K562 (cell line): ENCODE measurements around the gene ARHGEF1. TPM values are rescaled to one million over a fixed set of nuclear protein-coding genes. Genes with fewer than 3 reads are reported as not detected.

ENCODE experiments used
- ATAC-seq: fragments of 200-7000 bp; cut with Tn5 transposase; 3 replicates; pipeline ENCODE4 v1.9.1; 2020; ENCODE audit warnings: moderate library complexity
- BruUV-seq: library from RNA; stranded (reverse); fragments of 400-500 nt; replicated peaks from 2 replicates; lab custom pipeline; 2021; lab: Mats Ljungman, UMichigan
- CTCF ChIA-PET: fragments of 300-600 bp; formaldehyde crosslinking; extraction: SDS; loops from one replicate; lab custom pipeline; 2021; ENCODE audit warnings: low intra/inter-chr PET ratio; lab: Yijun Ruan, JAX
- POLR2A ChIA-PET: fragments of 300-600, 350-650 bp; sonication (Branson Sonifier 250); formaldehyde crosslinking; extraction: SDS; loops from one replicate; lab custom pipeline; 2021; ENCODE audit warnings: antibody characterized with exemption, inconsistent platforms; lab: Yijun Ruan, JAX
- DNase-seq, 4 experiments: peaks; one replicate each; pipeline versions ENCODE4 v3.0.0 to v3.0.0-alpha.2; 2011 to 2018; ENCODE audit warnings: low spot score in 3 of 4, mixed read lengths in 3 of 4; ENCODE audit errors: extremely low read depth in 1 of 4
- FAIRE-seq: peaks from 2 replicates; lab custom pipeline; 2011; peaks lifted over from hg19 to GRCh38; lab: Jason Lieb, UNC
- H2AFZ ChIP-seq: 2 replicates; pipeline ENCODE4 v1.6.0; 2011; ENCODE audit warnings: low read depth, low read length, control low read depth, inconsistent platforms
- H3K27ac ChIP-seq: fragments of 200-600 bp; 3 replicates; pipeline ENCODE4 v1.8.0; 2011; ENCODE audit warnings: low read depth, mild to moderate bottlenecking, control low read depth, inconsistent platforms, low read length, moderate library complexity, mixed read lengths; ENCODE audit errors: extremely low read depth
- H3K27me3 ChIP-seq, 2 experiments: fragments of 300-600 bp in 1 of 2; 2 replicates in 1 of 2; 3 replicates in 1 of 2; pipeline versions ENCODE4 v1.6.0 to v1.8.0; 2011; ENCODE audit warnings: inconsistent platforms in 2 of 2, low read length in 2 of 2, mild to moderate bottlenecking in 1 of 2, mixed read lengths in 1 of 2, moderate library complexity in 1 of 2; ENCODE audit not compliant: control insufficient read depth in 2 of 2, insufficient read depth in 2 of 2
- H3K36me3 ChIP-seq: fragments of 300-600 bp; 3 replicates; pipeline ENCODE4 v1.8.0; 2011; ENCODE audit warnings: mild to moderate bottlenecking, low read length, inconsistent platforms; ENCODE audit not compliant: control insufficient read depth, insufficient read depth
- H3K4me1 ChIP-seq, 2 experiments: fragments of 200-600 bp in 1 of 2; replicated peaks in 1 of 2; 2 replicates in 1 of 2; 3 replicates in 1 of 2; pipeline versions ENCODE4 v1.5.1 to v1.8.0; 2011; ENCODE audit warnings: inconsistent platforms in 2 of 2, low read length in 2 of 2, mild to moderate bottlenecking in 1 of 2, mixed read lengths in 1 of 2, moderate library complexity in 1 of 2; ENCODE audit not compliant: control insufficient read depth in 2 of 2, insufficient read depth in 2 of 2
- H3K4me2 ChIP-seq: 2 replicates; pipeline ENCODE4 v1.6.1; 2011; ENCODE audit warnings: low read length, control low read depth, inconsistent platforms, mixed read lengths; ENCODE audit not compliant: insufficient read depth
- H3K4me3 ChIP-seq: fragments of 200-600 bp; sonication (generic), shearing (Covaris generic); 2 replicates; pipeline ENCODE4 v1.5.1; 2016; ENCODE audit warnings: control low read depth, inconsistent platforms
- H3K79me2 ChIP-seq: fragments of 200-600 bp; 3 replicates; pipeline ENCODE4 v1.8.0; 2011; ENCODE audit warnings: low read length, inconsistent platforms; ENCODE audit not compliant: control insufficient read depth, insufficient read depth
- H3K9ac ChIP-seq, 2 experiments: 2 replicates each; pipeline versions ENCODE4 v1.6.0 to v1.6.1; 2011; ENCODE audit warnings: low read depth in 2 of 2, low read length in 2 of 2, control low read depth in 1 of 2, inconsistent platforms in 1 of 2, mild to moderate bottlenecking in 1 of 2, mixed read lengths in 1 of 2; ENCODE audit not compliant: insufficient read depth in 1 of 2
- H3K9me1 ChIP-seq: one replicate; pipeline ENCODE4 v1.6.0; 2011; ENCODE audit warnings: inconsistent platforms, mild to moderate bottlenecking, low read length, moderate library complexity; ENCODE audit not compliant: control insufficient read depth, insufficient read depth
- H3K9me3 ChIP-seq: replicated peaks from 2 replicates; pipeline ENCODE4 v1.5.1; 2011; ENCODE audit warnings: low read depth, low read length, inconsistent platforms; ENCODE audit not compliant: control insufficient read depth, insufficient read depth
- H4K20me1 ChIP-seq: replicated peaks from 2 replicates; pipeline ENCODE4 v1.6.1; 2011; ENCODE audit warnings: low read length, inconsistent platforms, mixed read lengths; ENCODE audit not compliant: control insufficient read depth, insufficient read depth
- ADNP ChIP-seq: fragments of 200-800 bp; sonication (Bioruptor generic); IDR thresholded peaks from 2 replicates; pipeline ENCODE4 v1.6.1; 2016; ENCODE audit warnings: missing genetic modification characterization, missing compliant biosample characterization
- BCOR ChIP-seq: fragments of 450-650 bp; IDR thresholded peaks from 2 replicates; pipeline ENCODE4 v1.6.1; 2016
- CBX1 ChIP-seq: sonication (generic); IDR thresholded peaks from 2 replicates; pipeline ENCODE4 v1.6.1; 2016; ENCODE audit warnings: antibody characterized with exemption, low read depth, mild to moderate bottlenecking
- CBX3 ChIP-seq, 2 experiments: IDR thresholded peaks; 1 replicate in 1 of 2; 2 replicates in 1 of 2; pipeline ENCODE4 v1.6.1; 2012; ENCODE audit warnings: inconsistent platforms in 2 of 2, low read length in 2 of 2, borderline replicate concordance in 1 of 2, control low read depth in 1 of 2
- KDM1A ChIP-seq, 2 experiments: fragments of 450-650 bp; IDR thresholded peaks; 2 replicates each; pipeline ENCODE4 v1.6.1; 2016; ENCODE audit warnings: mild to moderate bottlenecking in 2 of 2
- LCOR ChIP-seq: sonication (generic); formaldehyde crosslinking; IDR thresholded peaks from 2 replicates; pipeline ENCODE4 v1.8.0; 2022; ENCODE audit warnings: mild to moderate bottlenecking, missing genetic modification reagents
- NCOA2 ChIP-seq, 2 experiments: fragments of 450-650 bp; IDR thresholded peaks; 2 replicates each; pipeline ENCODE4 v1.6.1; 2018; ENCODE audit warnings: mild to moderate bottlenecking in 2 of 2, moderate library complexity in 1 of 2; ENCODE audit not compliant: partially characterized antibody in 2 of 2
- PTBP1 ChIP-seq: fragments of 200-400 bp; formaldehyde crosslinking; IDR thresholded peaks from 2 replicates; pipeline ENCODE4 v1.6.1; 2017; ENCODE audit warnings: low read depth, low read length
- RCOR1 ChIP-seq, 2 experiments: IDR thresholded peaks; 2 replicates each; pipeline ENCODE4 v1.6.1; 2012; ENCODE audit warnings: low read depth in 2 of 2, low read length in 2 of 2, borderline replicate concordance in 1 of 2, improper control_type of control experiment in 1 of 2
- SMARCA5 ChIP-seq: fragments of 450-650 bp; IDR thresholded peaks from 2 replicates; pipeline ENCODE4 v1.6.1; 2016
- TAF9B ChIP-seq: fragments of 450-650 bp; IDR thresholded peaks from 2 replicates; pipeline ENCODE4 v1.6.1; 2018; ENCODE audit warnings: mild to moderate bottlenecking; ENCODE audit not compliant: partially characterized antibody
- TOE1 ChIP-seq, 2 experiments: fragments of 450-650 bp in 1 of 2; sonication (generic) in 1 of 2; formaldehyde crosslinking in 1 of 2; IDR thresholded peaks; 2 replicates each; pipeline versions ENCODE4 v1.7.1 to v1.8.0; 2016 to 2022; ENCODE audit warnings: borderline replicate concordance in 2 of 2, mild to moderate bottlenecking in 2 of 2, antibody characterized with exemption in 1 of 2, inconsistent platforms in 1 of 2, low read depth in 1 of 2, missing genetic modification reagents in 1 of 2, moderate library complexity in 1 of 2
- ZBTB7A ChIP-seq: IDR thresholded peaks from 2 replicates; pipeline ENCODE4 v1.6.1; 2011; ENCODE audit warnings: low read depth, mild to moderate bottlenecking, low read length, moderate library complexity, borderline replicate concordance; ENCODE audit not compliant: control insufficient read depth
- ZC3H11A ChIP-seq: IDR thresholded peaks from 2 replicates; pipeline ENCODE4 v1.6.1; 2012; ENCODE audit warnings: low read depth, low read length, improper control_type of control experiment
- ZNF274 ChIP-seq: IDR thresholded peaks from 2 replicates; pipeline ENCODE4 v1.6.1; 2011; ENCODE audit warnings: low read depth, mild to moderate bottlenecking, low read length, moderate library complexity, borderline replicate concordance
- WGBS: fragments of 100-300 bp; shearing (Covaris generic); methylation state at CpG from one replicate; pipeline ENCODE4 v1.1.6; 2016; ENCODE audit warnings: low coverage, mixed read lengths; ENCODE audit not compliant: insufficient coverage; ENCODE audit errors: missing lambda C conversion rate; 5-methylcytosine and 5-hydroxymethylcytosine counted together
- in situ Hi-C: fragments of 300-500 bp; cut with MboI; formaldehyde crosslinking; loops from 4 replicates; pipeline ENCODE4 v1.15.0; 2018; ENCODE audit warnings: inconsistent platforms, mixed read lengths
- intact Hi-C: fragments of 100-400 bp; cut with micrococcal nuclease; formaldehyde crosslinking; loops from 2 replicates; pipeline ENCODE4 v1.14.2; 2022
- polyA plus RNA-seq, 8 experiments: library from polyadenylated mRNA; depleted of rRNA in 4 of 8; stranded (reverse) in 5 of 8; unstranded in 3 of 8; fragments of >200 nt; fragmentation: Nextera tagmentation in 2 of 8; fragmentation: Illumina TruSeq in 1 of 8; extraction: Ambion mirVana in 2 of 8; extraction: Trizol in 1 of 8; gene quantifications; 2 replicates each; pipeline versions ENCODE4 v1.2.1 to v1.2.3, GENCODE V29; 2011 to 2014; ENCODE audit warnings: inconsistent platforms in 1 of 8, missing spikeins in 1 of 8
- total RNA-seq, 7 experiments: library from RNA; depleted of rRNA in 6 of 7; stranded (reverse); fragments of >200 nt in 6 of 7; fragmentation: Illumina TruSeq in 2 of 7; extraction: Trizol in 2 of 7; gene quantifications; 2 replicates each; pipeline versions ENCODE4 v1.2.1 to v1.2.3, GENCODE V29; 2011 to 2021; ENCODE audit warnings: low replicate concordance in 1 of 7
- TF ChIP-seq, protein P1 (sequence below): fragments of 250-450 bp; sonication (Bioruptor Pico); IDR thresholded peaks from 2 replicates; pipeline ENCODE4 v1.5.0; 2021; ENCODE audit warnings: mild to moderate bottlenecking, moderate library complexity
- TF ChIP-seq, protein P2 (sequence below): sonication (generic); formaldehyde crosslinking; IDR thresholded peaks from 2 replicates; pipeline ENCODE4 v1.8.1; 2023; ENCODE audit warnings: mild to moderate bottlenecking, missing genetic modification reagents

ARHGEF1 gene
- total and polyA plus RNA-seq, 9 of the 15 experiments (the other 6 are each of a cell fraction or from before 2014, with no cell fraction given), result 1.9 to 149 (median 29.8) TPM

DNA sequence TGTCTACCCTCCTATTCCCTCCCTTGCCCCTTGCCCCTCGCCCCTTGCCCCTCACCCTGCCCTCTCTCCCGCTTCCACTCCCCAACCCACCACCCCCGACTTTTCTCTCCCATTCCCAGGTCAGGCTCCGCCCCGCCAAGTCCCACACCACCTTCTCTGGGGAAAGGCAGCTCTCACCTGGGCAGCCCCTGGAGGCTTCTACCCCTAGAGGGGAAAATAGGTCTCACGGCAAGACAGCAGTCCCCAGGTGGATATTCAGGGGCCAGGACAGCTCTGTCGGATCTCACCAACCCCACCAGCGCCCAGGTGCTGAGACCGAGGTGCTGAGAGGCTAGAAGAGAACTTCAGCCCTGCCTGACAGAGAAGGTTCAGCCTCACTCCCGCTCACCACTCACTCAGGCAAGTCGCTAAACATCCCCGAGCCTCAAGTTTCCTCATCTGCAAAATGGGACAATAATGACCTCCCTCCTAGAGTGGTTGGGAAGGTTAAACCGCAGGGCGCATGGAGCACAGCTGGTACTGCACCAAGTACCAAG lies 46.6 kb downstream of the ARHGEF1 start:
- Histone ChIP-seq H3K9ac (peak overlapping the region; percentile 89 to 93), H3K9me3 (no peaks in the 10 kb centered on the region), H3K4me3 (peak overlapping the region; percentile 59), H3K36me3 (no peaks in the 10 kb centered on the region), H2AFZ (peak overlapping the region; percentile 92; the same call in 1 of the 2 replicates), H3K4me2 (peak overlapping the region; percentile 98), H3K27me3 (no peaks in the 10 kb centered on the region; a peak in 1 of 5 replicates), H3K4me1 (peaks cover 30 to 65% of the 10 kb centered on the region in 2 experiments), H4K20me1 (no peaks in the 10 kb centered on the region), H3K27ac (peak overlapping the region; percentile 92), H3K9me1 (no peaks in the 10 kb centered on the region), H3K79me2 (peaks cover 8% of the 10 kb centered on the region; the same call in 2 of the 3 replicates)
- DNase-seq, result no peak
- WGBS, result 68% methylated on average over 11 of the region's 14 CpGs
- ChIA-PET POLR2A (interaction anchor here (1.9 kb wide), 1 partner anchor 15 kb away, joined by 6 read pairs; no protein-coding TSS in a partner anchor), CTCF (no interaction called here)
- FAIRE-seq, result no peak
- no TSS peak for BruUV-seq
- intact Hi-C loops (no loop called here), in situ Hi-C loops (no loop called here)
- no peak for ATAC-seq
- peak; percentile 95 for TF ChIP-seq CBX1
- TF ChIP-seq NCOA2 (IDR thresholded peaks at IDR 0.05; ENCODE audit: partially characterized antibody in 2 of 2), result no peak
- peak; percentile 93 for TF ChIP-seq ADNP
- TF ChIP-seq KDM1A (IDR thresholded peaks at IDR 0.05), result peak; percentile 91 to 92
- TF ChIP-seq, protein P1, sequence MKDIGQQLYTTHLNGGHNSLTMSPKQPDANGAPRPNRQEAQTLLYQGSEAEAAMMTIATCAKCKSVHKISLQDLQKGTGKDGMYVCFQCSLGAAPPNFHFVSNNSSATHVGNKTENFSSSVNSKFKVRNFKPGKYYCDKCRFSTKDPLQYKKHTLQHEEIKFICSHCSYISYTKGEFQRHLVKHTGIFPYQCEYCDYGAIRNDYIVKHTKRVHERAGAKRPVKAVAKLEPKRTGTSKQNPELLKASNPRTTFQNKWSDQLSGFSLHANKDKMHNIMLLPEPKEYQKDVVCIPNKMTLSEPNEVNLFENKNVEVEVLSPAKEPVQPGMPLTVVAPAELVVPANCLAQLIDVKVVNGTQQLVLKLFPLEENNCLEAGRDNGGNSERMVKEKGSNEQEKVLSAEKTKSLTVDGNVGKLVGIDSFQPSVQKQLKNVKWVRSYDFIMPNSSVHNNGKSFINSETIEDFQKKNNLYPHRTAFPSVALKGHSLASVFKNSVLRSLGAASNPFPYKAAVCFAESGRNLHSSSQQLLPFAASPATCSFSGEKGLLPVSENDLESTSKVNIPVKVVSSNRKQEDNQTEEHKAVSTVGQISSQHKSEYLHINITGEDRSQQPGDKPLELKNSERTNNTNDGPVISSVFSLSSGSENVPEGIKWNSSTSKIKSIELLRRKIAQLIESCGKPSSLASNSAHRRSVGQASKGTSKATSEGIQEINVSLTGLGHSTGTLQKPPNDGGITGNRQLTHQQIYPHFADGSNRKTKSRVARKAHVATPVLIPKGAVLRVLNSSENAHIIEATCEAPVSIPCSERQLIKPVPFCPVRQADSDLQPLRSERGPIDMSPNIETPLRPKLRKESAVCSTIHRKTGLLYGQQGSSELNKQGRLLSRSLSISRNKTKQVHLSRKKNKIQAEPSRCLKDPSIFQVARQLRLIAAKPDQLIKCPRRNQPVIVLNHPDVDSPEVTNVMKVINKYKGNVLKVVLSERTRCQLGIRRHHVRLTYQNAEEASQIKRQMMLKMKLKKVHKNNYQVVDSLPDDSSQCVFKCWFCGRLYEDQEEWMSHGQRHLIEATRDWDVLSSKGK (CRISPR knock-in tag), result no peak
- TF ChIP-seq CBX3 (IDR thresholded peaks at IDR 0.05; ENCODE audit: borderline replicate concordance in 1 of 2, low read length in 2 of 2), result 0 out of 3 replicates have a peak, but pooled peaks of 1 of the 2 experiments have one; percentile 36
- TF ChIP-seq, protein P2, sequence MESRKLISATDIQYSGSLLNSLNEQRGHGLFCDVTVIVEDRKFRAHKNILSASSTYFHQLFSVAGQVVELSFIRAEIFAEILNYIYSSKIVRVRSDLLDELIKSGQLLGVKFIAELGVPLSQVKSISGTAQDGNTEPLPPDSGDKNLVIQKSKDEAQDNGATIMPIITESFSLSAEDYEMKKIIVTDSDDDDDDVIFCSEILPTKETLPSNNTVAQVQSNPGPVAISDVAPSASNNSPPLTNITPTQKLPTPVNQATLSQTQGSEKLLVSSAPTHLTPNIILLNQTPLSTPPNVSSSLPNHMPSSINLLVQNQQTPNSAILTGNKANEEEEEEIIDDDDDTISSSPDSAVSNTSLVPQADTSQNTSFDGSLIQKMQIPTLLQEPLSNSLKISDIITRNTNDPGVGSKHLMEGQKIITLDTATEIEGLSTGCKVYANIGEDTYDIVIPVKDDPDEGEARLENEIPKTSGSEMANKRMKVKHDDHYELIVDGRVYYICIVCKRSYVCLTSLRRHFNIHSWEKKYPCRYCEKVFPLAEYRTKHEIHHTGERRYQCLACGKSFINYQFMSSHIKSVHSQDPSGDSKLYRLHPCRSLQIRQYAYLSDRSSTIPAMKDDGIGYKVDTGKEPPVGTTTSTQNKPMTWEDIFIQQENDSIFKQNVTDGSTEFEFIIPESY, result 0 out of 2 replicates have a peak, but pooled peaks have one; percentile 64
- TF ChIP-seq SMARCA5, result peak; percentile 89
- TF ChIP-seq PTBP1, result peak; percentile 89; the same call in 1 of the 2 replicates
- peak; percentile 80 to 85 for TF ChIP-seq RCOR1 (IDR thresholded peaks at IDR 0.05; ENCODE audit: borderline replicate concordance in 1 of 2, low read depth in 2 of 2, low read length in 2 of 2)
- TF ChIP-seq LCOR (CRISPR knock-in tag), result 0 out of 2 replicates have a peak, but pooled peaks have one; percentile 41
- peak; percentile 99 for TF ChIP-seq BCOR
- TF ChIP-seq ZC3H11A, result no peak
- TF ChIP-seq TOE1 (IDR thresholded peaks at IDR 0.05; ENCODE audit: borderline replicate concordance), result 0 out of 2 replicates have a peak, but pooled peaks have one; percentile 12
- TF ChIP-seq TOE1 (CRISPR knock-in tag; IDR thresholded peaks at IDR 0.05; ENCODE audit: borderline replicate concordance, low read depth), result no peak
- TF ChIP-seq TAF9B, result no peak
- TF ChIP-seq ZBTB7A, result 0 out of 2 replicates have a peak, but pooled peaks have one; percentile 7
- no peak for TF ChIP-seq ZNF274
